ENCODE data around the gene EP400. TPM values are rescaled to one million over a fixed set of nuclear protein-coding genes. Genes with fewer than 3 reads are reported as not detected.

The EP400 gene
- total and polyA plus RNA-seq, 2 of the 4 experiments (the other 2 are of a cell fraction) = 4.3 to 11.4 TPM

- TF ChIP-seq CEBPB (IDR thresholded peaks at IDR 0.05; ENCODE audit: low read depth, low read length) (no peak), CHD1 (IDR thresholded peaks at IDR 0.05; ENCODE audit: low read depth, low read length) (no peak), RFX5 (IDR thresholded peaks at IDR 0.05; ENCODE audit: low read depth, low read length) (no peak), ELK1 (IDR thresholded peaks at IDR 0.05; ENCODE audit: borderline replicate concordance, low read depth, low read length) (no peak), CTCF (conservative IDR thresholded peaks at IDR 0.05; ENCODE audit: low read depth, low read length) (no peak), RCOR1 (IDR thresholded peaks at IDR 0.05; ENCODE audit: insufficient replicate concordance, low read length) (no peak), SMC3 (IDR thresholded peaks at IDR 0.05; ENCODE audit: low read depth, low read length) (no peak), RAD21 (IDR thresholded peaks at IDR 0.05; ENCODE audit: low read length) (no peak), USF2 (IDR thresholded peaks at IDR 0.05; ENCODE audit: low read depth, low read length) (no peak), MXI1 (IDR thresholded peaks at IDR 0.05; ENCODE audit: borderline replicate concordance, low read depth, low read length) (no peak), MAFK (IDR thresholded peaks at IDR 0.05; ENCODE audit: low read depth, low read length) (no peak), NFE2L2 (IDR thresholded peaks at IDR 0.05; ENCODE audit: low read depth, low read length) (no peak), BHLHE40 (IDR thresholded peaks at IDR 0.05; ENCODE audit: low read depth, low read length) (no peak), MAZ (IDR thresholded peaks at IDR 0.05; ENCODE audit: borderline replicate concordance, low read depth, low read length) (no peak), FOS (IDR thresholded peaks at IDR 0.05; ENCODE audit: low read depth, low read length) (no peak), POLR2A (IDR thresholded peaks at IDR 0.05; ENCODE audit: low read depth, low read length) (no peak)
- H2BK5ac ChIP-seq (ENCODE audit: low read depth, low read length, poor library complexity, severe bottlenecking) = no peak overlapping the region
- ChIA-PET POLR2A (ENCODE audit: unreplicated experiment) (no interaction called here), CTCF (no interaction called here)
- no peak overlapping the region for H2AFZ ChIP-seq (replicated peaks; ENCODE audit: low read length, poor library complexity)
- no peak overlapping the region for H3K27ac ChIP-seq (ENCODE audit: insufficient read depth, low read length)
- no peak overlapping the region for H3K4me2 ChIP-seq (ENCODE audit: low read depth, low read length)
- H3K14ac ChIP-seq (replicated peaks; ENCODE audit: low read depth, low read length) = no peak overlapping the region
- no TSS peak for BruUV-seq (replicated peaks)
- no peak overlapping the region for H3K9ac ChIP-seq (ENCODE audit: low read depth, low read length)
- no peak overlapping the region for H2BK120ac ChIP-seq (ENCODE audit: low read depth, low read length)
- no peak overlapping the region for H2AK5ac ChIP-seq (ENCODE audit: low read depth, low read length)
- H2BK15ac ChIP-seq (ENCODE audit: low read depth, low read length) = no peak overlapping the region
- H3K36me3 ChIP-seq (ENCODE audit: control insufficient read depth, insufficient read depth, low read length) = peaks cover 72% of the 10 kb centered on the region
- no peak overlapping the region for H4K5ac ChIP-seq (ENCODE audit: low read depth, low read length)
- peaks cover under 1 to 4% of the 10 kb centered on the region in 2 experiments; a peak in 1 of 4 replicates for H3K79me1 ChIP-seq (ENCODE audit: low read depth in 1 of 2, low read length in 2 of 2)
- H3K23ac ChIP-seq (ENCODE audit: low read depth, low read length) = no peak overlapping the region
- H3K4ac ChIP-seq (ENCODE audit: low read depth, low read length) = no peak overlapping the region
- no peak overlapping the region for H2BK20ac ChIP-seq (ENCODE audit: low read depth, low read length)
- H3K56ac ChIP-seq (ENCODE audit: extremely low read depth, insufficient read depth, low read length) = no peak overlapping the region
- H3K4me3 ChIP-seq (ENCODE audit: insufficient read depth, low read depth, low read length) = no peak overlapping the region
- H2AK9ac ChIP-seq (replicated peaks; ENCODE audit: low read depth, low read length, poor library complexity) = no peak overlapping the region
- WGBS, 2 experiments (ENCODE audit: extremely low coverage in 2 of 2, insufficient read length in 1 of 2) = 86% methylated on average over 6 of the region's 13 CpGs; no CpG with 5 or more reads in 1 of the 2 experiments
- H3K9me3 ChIP-seq (ENCODE audit: control insufficient read depth, insufficient read depth, low read length) = no peaks in the 10 kb centered on the region
- no peak overlapping the region for H4K91ac ChIP-seq (ENCODE audit: insufficient read depth, low read depth, low read length)
- no peak overlapping the region for H3K18ac ChIP-seq (ENCODE audit: low read depth, low read length)
- ATAC-seq (ENCODE audit: low read depth) = no peak
- no peaks in the 10 kb centered on the region; the same call in 1 of the 2 replicates for H4K20me1 ChIP-seq (ENCODE audit: insufficient read depth, low read length)
- intact Hi-C loops (cut with micrococcal nuclease) (no loop called here), in situ Hi-C loops (cut with MboI; ENCODE audit: low sequenced_read_pairs) (no loop called here), dilution Hi-C loops (cut with HindIII; ENCODE audit: low sequenced_read_pairs, unreplicated experiment) (no loop called here)
- no peak overlapping the region for H4K8ac ChIP-seq (ENCODE audit: low read depth in 2 of 2, low read length in 2 of 2)
- peaks cover 3% of the 10 kb centered on the region; the same call in 1 of the 2 replicates for H3K9me1 ChIP-seq (ENCODE audit: insufficient read depth, low read length)
- no peak for DNase-seq
- no peaks in the 10 kb centered on the region for H3K27me3 ChIP-seq (ENCODE audit: control insufficient read depth, insufficient read depth, low read length)
- peaks cover 2% of the 10 kb centered on the region; the same call in 1 of the 2 replicates for H3K4me1 ChIP-seq (ENCODE audit: control insufficient read depth, insufficient read depth, low read length)
Observed at GRCh38 chr12:132066345-132066685, 116.6 kb downstream of the EP400 start.
